ENCODE data around the gene DPYD.

DPYD gene

DNA sequence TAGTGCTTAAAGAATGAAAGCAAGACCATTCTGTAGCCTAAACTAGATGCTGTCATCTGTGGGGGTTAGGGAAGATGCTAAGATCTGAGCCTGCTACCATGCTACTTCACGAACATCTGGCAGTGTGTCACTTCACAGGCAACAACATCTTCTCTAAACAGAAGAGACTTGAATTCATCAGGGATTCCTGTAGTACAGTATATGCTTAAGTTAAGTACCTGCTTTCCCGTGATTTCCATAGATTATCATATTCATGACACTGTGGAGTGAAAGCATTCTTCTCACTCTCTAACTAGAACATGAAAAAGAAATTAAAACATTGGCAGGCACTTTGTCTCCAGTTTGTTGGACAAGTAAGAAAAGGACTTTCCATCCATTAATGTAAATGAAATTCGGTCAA lies 808.4 kb downstream of the DPYD start:
- no peak overlapping the region for H3K4me3 ChIP-seq (ENCODE audit: low read depth, low read length)
- no peak for TF ChIP-seq CTCF (IDR thresholded peaks at IDR 0.05; ENCODE audit: borderline replicate concordance, insufficient read depth, low read depth, low read length)

DNA sequence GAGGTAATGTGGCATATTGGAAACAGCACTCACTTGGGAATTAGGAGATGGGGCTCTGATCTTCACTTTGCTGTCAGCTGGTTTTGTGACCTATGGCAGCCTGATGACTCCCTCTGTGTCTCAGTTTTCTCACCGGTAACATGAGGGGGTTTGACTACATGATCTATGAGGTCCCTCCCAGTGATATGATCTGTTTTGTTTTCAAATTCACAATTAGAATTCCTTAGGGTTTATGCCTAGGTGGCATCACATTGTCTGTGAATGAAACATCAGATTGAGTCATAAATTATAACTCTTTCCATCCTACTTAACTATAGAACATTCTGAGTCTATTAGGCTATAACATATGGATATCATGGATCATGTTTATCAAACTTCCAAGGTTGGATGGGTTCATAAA lies 812.7 kb downstream of the DPYD start:
- no peak overlapping the region for H3K4me3 ChIP-seq (ENCODE audit: low read depth, low read length)
- TF ChIP-seq CTCF (IDR thresholded peaks at IDR 0.05; ENCODE audit: borderline replicate concordance, insufficient read depth, low read depth, low read length), result no peak

DNA sequence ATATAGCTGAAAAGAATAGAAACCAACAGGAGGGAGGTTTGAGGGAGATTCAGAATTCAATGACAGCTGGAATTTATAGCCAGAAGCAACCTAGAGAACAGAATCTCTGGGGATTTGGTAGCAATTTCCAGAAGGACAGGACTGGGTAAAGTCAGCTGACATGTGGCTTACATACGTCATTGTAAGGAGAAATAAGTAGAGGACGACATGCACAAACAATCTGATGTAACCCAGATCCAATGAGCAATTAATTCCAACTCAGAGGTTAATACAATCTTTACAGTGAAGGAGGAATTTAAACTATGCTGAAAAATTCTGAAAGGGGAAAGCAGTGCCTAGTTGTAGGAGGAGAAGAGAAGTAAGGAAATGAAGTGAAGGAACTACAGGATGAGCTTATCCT lies 815.3 kb downstream of the DPYD start:
- TF ChIP-seq CTCF (IDR thresholded peaks at IDR 0.05; ENCODE audit: borderline replicate concordance, insufficient read depth, low read depth, low read length), result no peak
- no peak overlapping the region for H3K4me3 ChIP-seq (ENCODE audit: low read depth, low read length)

GRCh38 chr1:97101509-97101908 lies 819.3 kb downstream of the DPYD start:
- no peak for TF ChIP-seq CTCF (IDR thresholded peaks at IDR 0.05; ENCODE audit: borderline replicate concordance, insufficient read depth, low read depth, low read length)

GRCh38 chr1:97097404-97097925 lies 823.4 kb downstream of the DPYD start:
- H3K4me3 ChIP-seq (ENCODE audit: low read depth, low read length), result no peak overlapping the region

More at GRCh38 chr1:97101509-97101908, 819.3 kb downstream of the DPYD start:
- no peak overlapping the region for H3K4me3 ChIP-seq (ENCODE audit: low read depth, low read length)

DNA sequence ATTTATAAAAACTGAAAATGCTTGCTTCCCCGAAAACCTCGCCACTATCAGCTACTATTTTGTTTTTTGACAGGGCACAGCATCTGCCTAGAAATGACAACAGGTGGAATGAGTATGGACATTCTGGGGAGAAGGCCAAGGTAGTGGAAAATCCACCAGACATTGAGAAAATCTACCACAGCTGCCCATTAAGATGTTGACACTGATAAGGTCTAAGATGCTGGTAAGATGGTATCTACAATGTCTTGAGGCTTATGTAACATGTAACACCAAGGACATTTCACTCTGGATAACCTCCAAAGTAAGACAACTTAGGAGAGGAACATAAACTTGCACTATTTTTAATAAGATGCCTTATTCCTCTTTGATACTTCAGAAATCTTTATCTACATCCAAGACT lies 825.1 kb downstream of the DPYD start:
- TF ChIP-seq CTCF (IDR thresholded peaks at IDR 0.05; ENCODE audit: borderline replicate concordance, insufficient read depth, low read depth, low read length), result no peak
- H3K4me3 ChIP-seq (ENCODE audit: low read depth, low read length), result no peak overlapping the region

More at GRCh38 chr1:97097404-97097925, 823.4 kb downstream of the DPYD start:
- TF ChIP-seq CTCF (IDR thresholded peaks at IDR 0.05; ENCODE audit: borderline replicate concordance, insufficient read depth, low read depth, low read length), result no peak

GRCh38 chr1:97094247-97094972 lies 826.4 kb downstream of the DPYD start:
- TF ChIP-seq CTCF (IDR thresholded peaks at IDR 0.05; ENCODE audit: borderline replicate concordance, insufficient read depth, low read depth, low read length), result no peak
- no peak overlapping the region for H3K4me3 ChIP-seq (ENCODE audit: low read depth, low read length)
